ENCODE results near the gene ADGRD1.

DNA sequence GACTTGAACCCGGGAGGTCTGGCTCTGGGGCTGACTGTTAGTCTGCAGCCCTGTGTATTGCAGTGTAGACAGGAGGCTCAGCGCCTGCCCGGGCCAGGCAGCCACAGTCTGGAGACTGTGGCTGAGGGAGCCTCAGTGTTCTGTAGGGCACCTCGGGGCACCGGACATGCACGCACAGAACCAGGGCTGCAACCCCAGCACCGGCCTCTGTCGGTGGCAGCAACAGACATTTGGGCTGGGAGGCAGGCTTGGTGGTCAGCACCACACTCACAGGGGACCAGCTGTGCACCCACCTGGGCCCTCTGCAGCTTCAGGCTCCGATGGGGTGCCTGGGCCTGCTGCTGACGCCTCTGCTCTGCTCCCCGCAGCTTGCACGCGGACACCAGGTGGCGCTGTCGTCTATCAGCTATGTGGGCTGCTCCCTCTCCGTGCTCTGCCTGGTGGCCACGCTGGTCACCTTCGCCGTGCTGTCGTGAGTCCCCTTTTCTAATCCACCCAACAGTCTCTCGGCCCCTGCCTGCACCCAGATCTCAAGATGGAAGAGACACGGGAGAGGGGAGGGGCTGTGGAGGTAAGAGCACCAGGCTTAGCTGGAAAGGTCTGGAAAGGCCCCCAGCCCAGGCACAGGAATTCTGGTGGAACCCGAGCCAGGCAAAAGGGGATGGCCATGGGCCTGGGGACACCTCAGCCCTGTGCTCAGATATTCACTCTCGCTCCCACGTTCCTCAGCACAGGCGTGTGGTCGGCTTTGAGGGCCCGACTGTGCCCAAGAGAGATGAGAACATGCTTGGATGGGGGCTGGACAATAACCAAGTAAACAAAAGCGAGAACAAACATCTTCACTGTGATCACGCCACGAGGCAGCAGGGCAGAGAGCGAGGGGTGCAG lies 151.0 kb downstream of the ADGRD1 start:
- no peak for TF ChIP-seq POLR2A (IDR thresholded peaks at IDR 0.05)
- TF ChIP-seq, protein P1, sequence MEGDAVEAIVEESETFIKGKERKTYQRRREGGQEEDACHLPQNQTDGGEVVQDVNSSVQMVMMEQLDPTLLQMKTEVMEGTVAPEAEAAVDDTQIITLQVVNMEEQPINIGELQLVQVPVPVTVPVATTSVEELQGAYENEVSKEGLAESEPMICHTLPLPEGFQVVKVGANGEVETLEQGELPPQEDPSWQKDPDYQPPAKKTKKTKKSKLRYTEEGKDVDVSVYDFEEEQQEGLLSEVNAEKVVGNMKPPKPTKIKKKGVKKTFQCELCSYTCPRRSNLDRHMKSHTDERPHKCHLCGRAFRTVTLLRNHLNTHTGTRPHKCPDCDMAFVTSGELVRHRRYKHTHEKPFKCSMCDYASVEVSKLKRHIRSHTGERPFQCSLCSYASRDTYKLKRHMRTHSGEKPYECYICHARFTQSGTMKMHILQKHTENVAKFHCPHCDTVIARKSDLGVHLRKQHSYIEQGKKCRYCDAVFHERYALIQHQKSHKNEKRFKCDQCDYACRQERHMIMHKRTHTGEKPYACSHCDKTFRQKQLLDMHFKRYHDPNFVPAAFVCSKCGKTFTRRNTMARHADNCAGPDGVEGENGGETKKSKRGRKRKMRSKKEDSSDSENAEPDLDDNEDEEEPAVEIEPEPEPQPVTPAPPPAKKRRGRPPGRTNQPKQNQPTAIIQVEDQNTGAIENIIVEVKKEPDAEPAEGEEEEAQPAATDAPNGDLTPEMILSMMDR (IDR thresholded peaks at IDR 0.05): peak; percentile 81 to 94 (median 90)
